ENCODE results near the gene SLC9A8. TPM values are rescaled to one million over a fixed set of nuclear protein-coding genes. Genes with fewer than 3 reads are reported as not detected.

The SLC9A8 gene
- total RNA-seq, 6 experiments from 2014 or later, result 7.1 to 8.0 (median 7.4) TPM

- TF ChIP-seq, protein P1, sequence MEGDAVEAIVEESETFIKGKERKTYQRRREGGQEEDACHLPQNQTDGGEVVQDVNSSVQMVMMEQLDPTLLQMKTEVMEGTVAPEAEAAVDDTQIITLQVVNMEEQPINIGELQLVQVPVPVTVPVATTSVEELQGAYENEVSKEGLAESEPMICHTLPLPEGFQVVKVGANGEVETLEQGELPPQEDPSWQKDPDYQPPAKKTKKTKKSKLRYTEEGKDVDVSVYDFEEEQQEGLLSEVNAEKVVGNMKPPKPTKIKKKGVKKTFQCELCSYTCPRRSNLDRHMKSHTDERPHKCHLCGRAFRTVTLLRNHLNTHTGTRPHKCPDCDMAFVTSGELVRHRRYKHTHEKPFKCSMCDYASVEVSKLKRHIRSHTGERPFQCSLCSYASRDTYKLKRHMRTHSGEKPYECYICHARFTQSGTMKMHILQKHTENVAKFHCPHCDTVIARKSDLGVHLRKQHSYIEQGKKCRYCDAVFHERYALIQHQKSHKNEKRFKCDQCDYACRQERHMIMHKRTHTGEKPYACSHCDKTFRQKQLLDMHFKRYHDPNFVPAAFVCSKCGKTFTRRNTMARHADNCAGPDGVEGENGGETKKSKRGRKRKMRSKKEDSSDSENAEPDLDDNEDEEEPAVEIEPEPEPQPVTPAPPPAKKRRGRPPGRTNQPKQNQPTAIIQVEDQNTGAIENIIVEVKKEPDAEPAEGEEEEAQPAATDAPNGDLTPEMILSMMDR (IDR thresholded peaks at IDR 0.05), result no peak
- peak overlapping the region; percentile 52; the same call in 1 of the 2 replicates for H3K27ac Mint-ChIP-seq
- no peaks in the 10 kb centered on the region for H3K9me3 Mint-ChIP-seq
- DNase-seq, result no peak
- no peaks in the 10 kb centered on the region for H3K27me3 Mint-ChIP-seq (ENCODE audit: insufficient read depth)
- no peak overlapping the region for H3K4me3 Mint-ChIP-seq
- peaks cover 26% of the 10 kb centered on the region for H3K4me1 Mint-ChIP-seq (ENCODE audit: low read depth)
- peaks cover 15% of the 10 kb centered on the region for H3K36me3 Mint-ChIP-seq (ENCODE audit: low read depth)
Measured at GRCh38 chr20:49851231-49851705, 38.6 kb downstream of the SLC9A8 start.

- H3K4me1 Mint-ChIP-seq (ENCODE audit: low read depth), result peaks cover 26% of the 10 kb centered on the region
- TF ChIP-seq, protein P1 (IDR thresholded peaks at IDR 0.05), result no peak
- H3K27ac Mint-ChIP-seq, result no peak overlapping the region
- no peaks in the 10 kb centered on the region for H3K9me3 Mint-ChIP-seq
- H3K27me3 Mint-ChIP-seq (ENCODE audit: insufficient read depth), result no peaks in the 10 kb centered on the region
- H3K36me3 Mint-ChIP-seq (ENCODE audit: low read depth), result peaks cover 18% of the 10 kb centered on the region
- DNase-seq, result no peak
- no peak overlapping the region for H3K4me3 Mint-ChIP-seq
Measured at GRCh38 chr20:49851991-49852390, 39.4 kb downstream of the SLC9A8 start.

- no peaks in the 10 kb centered on the region for H3K9me3 Mint-ChIP-seq
- H3K4me3 Mint-ChIP-seq, result no peak overlapping the region
- no peak overlapping the region; the same call in 1 of the 2 replicates for H3K27ac Mint-ChIP-seq
- peaks cover 19% of the 10 kb centered on the region for H3K36me3 Mint-ChIP-seq (ENCODE audit: low read depth)
- TF ChIP-seq, protein P1 (IDR thresholded peaks at IDR 0.05), result no peak
- peaks cover 26% of the 10 kb centered on the region for H3K4me1 Mint-ChIP-seq (ENCODE audit: low read depth)
- DNase-seq, result no peak
- no peaks in the 10 kb centered on the region for H3K27me3 Mint-ChIP-seq (ENCODE audit: insufficient read depth)
Measured at GRCh38 chr20:49852522-49853080, 40.0 kb downstream of the SLC9A8 start.

- TF ChIP-seq, protein P1 (IDR thresholded peaks at IDR 0.05), result no peak
- no peak overlapping the region for H3K4me3 Mint-ChIP-seq
- H3K27ac Mint-ChIP-seq, result peak overlapping the region; percentile 83
- DNase-seq, result peak; percentile 69
- no peaks in the 10 kb centered on the region for H3K9me3 Mint-ChIP-seq
- H3K27me3 Mint-ChIP-seq (ENCODE audit: insufficient read depth), result no peaks in the 10 kb centered on the region
- H3K36me3 Mint-ChIP-seq (ENCODE audit: low read depth), result peaks cover 17% of the 10 kb centered on the region
- H3K4me1 Mint-ChIP-seq (ENCODE audit: low read depth), result peaks cover 26% of the 10 kb centered on the region
Measured at GRCh38 chr20:49853640-49854039, 41.0 kb downstream of the SLC9A8 start.

DNA sequence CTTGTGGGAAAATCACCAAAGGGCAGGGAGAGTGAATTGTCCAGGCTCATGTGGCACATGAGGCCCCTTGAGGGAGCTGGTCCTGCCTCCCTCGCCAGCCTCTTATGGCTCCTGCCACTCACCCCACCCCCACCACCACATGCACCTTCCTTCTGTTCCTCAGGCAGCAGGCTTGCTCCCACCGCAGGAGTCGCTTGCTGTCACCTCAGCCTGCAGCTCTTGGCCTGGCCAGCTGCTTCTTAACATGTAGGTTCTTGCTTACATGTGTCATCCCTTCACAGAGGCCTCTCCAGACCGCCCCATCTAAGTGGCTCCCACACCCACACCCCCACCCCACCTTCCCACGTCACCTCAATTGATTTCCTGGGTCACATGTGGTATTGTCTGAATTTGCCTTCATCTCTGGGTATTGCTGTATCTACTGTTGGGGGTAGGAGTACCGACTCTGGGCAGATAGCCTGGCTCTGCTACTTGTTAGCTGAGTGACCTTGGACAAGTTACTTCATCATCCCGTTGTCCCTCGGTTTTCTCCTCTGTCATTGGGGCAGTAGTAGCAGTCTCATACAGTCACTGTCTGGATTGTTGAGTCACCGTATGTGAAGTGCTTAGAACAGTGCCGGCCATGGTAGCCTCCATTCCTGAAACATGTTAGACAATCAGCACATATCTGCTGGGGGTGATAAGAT lies 41.7 kb downstream of the SLC9A8 start:
- no peak for DNase-seq
- no peak overlapping the region for H3K4me3 Mint-ChIP-seq
- peaks cover 26% of the 10 kb centered on the region for H3K4me1 Mint-ChIP-seq (ENCODE audit: low read depth)
- H3K36me3 Mint-ChIP-seq (ENCODE audit: low read depth), result peaks cover 13% of the 10 kb centered on the region
- H3K9me3 Mint-ChIP-seq, result no peaks in the 10 kb centered on the region
- peak overlapping the region; percentile 83; the same call in 1 of the 2 replicates for H3K27ac Mint-ChIP-seq
- no peaks in the 10 kb centered on the region for H3K27me3 Mint-ChIP-seq (ENCODE audit: insufficient read depth)
- TF ChIP-seq, protein P1 (IDR thresholded peaks at IDR 0.05), result no peak

Data from HFFc6 (cell line).